Stimulated activated CD8-positive, alpha-beta memory T cell treated with anti-CD3 and anti-CD28 coated beads, Interleukin-12 subunit alpha, Interleukin-12 subunit beta, amount 100 ng/mL, for 24 hours (primary cell): Measurements from ENCODE around the gene NBPF1.
"Not testable (repeated sequence)": the region's sequence is repeated elsewhere in the genome, so short reads cannot be mapped to it uniquely, and the experiment has no call there.

ENCODE experiments used
- DNase-seq: peaks from one replicate; pipeline ENCODE4 v3.0.0-alpha.2; 2020; ENCODE audit errors: extremely low read depth

The NBPF1 gene

DNA sequence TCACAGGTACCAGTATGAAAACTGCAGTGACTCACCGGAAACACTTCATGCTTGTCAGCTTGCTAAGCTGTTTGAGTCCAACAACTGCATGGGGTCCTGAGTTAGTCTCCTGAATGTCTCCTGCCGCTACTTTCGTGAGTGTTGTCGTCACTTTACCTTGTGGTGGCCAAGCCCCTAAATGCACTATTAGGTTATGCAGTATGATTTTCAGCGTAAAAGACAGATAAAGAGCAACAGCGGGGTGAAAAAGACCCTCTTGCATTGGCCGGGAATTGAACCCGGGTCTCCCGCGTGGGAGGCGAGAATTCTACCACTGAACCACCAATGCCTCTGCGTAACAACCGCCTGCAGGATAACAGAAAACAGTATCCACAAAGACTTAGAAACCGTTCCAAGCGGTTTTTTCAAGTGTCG lies 67.7 kb downstream of the NBPF1 start:
- DNase-seq, result not testable (repeated sequence)

DNA sequence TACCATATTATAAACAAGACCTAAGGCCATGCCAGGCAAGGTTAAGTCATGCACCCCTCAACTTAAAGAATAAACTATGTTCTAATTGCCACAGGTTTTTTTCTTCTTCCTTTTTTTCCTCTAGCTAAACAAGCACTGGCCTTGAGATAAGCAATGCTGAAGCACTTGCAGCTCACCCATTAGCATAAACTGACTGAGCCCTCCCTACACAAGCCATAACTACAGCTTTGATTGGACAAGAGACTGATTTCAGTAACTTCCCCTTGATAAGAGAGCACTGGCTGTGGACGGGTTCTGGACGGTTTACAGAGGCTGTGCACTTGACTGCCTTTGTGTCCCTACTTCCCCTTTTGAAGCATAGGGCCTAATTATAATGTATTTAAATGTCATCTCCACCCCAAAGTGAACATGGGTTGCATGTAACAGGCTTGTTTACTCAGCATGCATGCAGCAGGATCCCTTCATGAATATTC lies 72.9 kb downstream of the NBPF1 start:
- DNase-seq, result not testable (repeated sequence)

DNA sequence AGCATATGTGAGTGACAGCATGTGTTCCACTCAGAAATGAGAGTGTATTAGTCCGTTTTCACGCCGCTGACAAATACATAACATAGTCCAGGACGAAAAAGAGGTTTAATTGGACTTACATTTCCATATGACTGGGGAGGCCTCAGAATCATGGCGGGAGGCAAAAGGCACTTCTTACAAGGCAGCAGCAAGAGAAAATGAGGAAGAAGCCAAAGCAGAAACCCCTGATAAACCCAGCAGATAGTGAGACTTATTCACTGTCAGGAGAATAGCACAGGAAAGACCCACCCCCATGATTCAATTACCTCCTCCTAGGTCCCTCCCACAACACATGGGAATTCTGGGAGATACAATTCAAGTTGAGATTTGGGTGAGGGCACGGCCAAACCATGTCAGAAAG lies 75.8 kb downstream of the NBPF1 start:
- DNase-seq, result not testable (repeated sequence)

DNA sequence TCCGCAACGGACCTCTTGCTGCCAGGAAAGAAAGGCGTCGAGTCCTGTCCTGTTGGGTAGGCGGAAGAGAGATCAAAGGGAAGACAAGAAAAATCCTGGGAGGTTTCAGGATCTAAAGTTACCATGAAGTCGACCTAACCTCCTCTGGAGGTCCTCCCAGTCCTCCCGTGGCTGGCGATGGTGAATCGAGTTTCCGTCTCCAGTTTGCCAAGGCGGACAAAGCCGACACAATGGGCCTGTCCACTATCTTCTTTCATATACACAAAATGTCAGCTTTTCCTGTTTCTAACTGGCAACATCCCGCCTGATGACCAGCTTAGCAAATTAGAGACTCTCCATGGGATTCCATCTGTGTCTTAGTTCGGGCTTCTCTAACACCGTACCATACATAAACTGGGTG lies 76.6 kb downstream of the NBPF1 start:
- not testable (repeated sequence) for DNase-seq

DNA sequence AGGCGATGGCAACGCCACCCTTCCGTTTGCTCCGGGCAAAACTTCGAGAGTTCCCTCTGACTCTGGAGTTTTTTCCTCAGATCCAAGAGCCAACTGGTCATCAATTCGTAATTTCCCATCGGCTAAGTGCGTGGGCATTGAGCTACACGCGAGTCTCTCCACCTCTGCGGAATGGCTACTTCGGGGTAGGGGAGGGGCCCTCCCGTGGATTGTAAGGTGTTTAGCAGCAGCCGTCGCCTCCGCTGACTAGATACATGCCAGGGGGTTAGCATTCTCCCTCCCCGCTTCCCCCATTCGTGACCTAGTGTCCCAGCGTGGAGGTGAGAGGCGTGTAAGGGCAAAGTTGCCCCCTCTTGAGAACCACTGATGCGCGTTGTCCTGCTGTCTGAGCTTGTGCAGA lies 77.5 kb downstream of the NBPF1 start:
- DNase-seq, result not testable (repeated sequence)

DNA sequence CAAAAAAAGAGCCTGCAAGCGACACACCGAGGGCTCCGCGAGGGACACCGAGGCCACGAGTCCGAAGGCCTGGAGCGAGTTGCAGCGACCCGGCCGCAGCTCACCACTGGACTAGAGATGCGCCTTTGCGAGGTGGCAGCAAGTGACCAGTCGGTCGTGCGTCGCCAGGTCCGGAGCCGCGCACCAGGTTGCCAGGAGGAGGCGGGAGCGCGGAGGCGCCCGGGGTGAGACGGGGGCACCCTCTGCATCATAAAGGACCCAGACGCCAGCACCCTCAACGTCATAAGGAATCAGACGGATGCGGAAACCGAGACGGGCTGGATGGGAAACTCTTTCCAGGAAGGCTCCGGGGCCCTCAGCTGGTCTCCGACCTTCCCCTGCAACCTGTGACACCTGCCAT lies 77.9 kb downstream of the NBPF1 start:
- not testable (repeated sequence) for DNase-seq

DNA sequence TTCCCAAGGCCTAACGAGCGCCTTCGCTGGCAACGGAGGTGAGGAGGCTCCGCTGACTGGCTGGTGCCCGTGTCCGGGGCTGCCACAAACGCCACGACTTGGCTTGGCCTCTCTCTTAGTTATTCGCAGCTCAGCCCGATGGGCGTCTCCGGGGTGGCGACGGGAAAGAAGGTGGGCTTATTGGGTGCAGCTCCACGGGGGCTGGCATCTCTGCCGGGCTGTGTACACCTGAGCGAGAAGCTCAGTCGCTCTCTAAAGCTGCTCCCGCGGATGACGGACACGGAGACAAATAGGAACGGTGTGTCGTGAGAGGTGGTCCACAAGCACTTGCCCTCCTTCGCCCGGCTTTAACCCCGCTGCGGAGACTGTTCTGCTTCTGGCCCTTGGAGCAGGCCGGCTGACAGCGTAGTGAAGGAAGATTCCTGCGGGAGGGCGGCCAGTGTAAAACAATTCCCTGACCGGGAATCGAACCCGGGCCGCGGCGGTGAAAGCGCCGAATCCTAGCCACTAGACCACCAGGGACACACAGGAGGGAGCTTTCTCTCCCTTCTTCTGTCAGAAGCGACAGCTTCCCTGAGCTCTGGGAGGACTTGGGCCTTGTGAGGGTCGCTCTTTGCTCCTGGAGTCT lies 78.4 kb downstream of the NBPF1 start:
- DNase-seq, result not testable (repeated sequence)

DNA sequence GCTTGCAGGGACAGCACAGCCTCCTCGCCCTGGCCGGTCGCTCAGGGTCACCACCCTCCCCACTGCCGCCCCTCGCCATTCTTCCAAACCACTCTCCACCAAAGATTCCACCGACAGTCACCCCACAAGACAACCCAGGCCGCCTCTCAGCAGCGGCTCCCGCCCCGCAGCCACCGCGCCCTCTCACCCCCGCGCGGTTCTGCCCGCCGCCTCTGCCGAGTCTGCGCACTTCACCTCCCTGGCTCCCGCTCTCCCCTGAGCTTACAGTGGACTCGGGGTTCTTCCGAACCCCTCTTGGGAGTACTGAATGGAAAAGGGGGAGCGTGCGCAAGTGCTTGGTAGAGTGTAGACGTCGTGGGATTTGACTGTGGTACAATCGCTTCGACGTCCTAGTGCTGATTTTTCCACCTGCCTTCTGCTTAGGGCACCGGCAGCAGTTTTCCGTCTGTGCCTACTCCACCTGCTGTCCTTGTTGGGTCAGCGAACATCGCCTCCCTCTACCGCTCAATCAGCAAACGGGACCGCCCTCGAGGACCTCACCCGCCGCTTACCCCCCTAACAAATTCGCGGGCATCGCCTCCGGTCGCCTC lies 79.0 kb downstream of the NBPF1 start:
- DNase-seq, result not testable (repeated sequence)

DNA sequence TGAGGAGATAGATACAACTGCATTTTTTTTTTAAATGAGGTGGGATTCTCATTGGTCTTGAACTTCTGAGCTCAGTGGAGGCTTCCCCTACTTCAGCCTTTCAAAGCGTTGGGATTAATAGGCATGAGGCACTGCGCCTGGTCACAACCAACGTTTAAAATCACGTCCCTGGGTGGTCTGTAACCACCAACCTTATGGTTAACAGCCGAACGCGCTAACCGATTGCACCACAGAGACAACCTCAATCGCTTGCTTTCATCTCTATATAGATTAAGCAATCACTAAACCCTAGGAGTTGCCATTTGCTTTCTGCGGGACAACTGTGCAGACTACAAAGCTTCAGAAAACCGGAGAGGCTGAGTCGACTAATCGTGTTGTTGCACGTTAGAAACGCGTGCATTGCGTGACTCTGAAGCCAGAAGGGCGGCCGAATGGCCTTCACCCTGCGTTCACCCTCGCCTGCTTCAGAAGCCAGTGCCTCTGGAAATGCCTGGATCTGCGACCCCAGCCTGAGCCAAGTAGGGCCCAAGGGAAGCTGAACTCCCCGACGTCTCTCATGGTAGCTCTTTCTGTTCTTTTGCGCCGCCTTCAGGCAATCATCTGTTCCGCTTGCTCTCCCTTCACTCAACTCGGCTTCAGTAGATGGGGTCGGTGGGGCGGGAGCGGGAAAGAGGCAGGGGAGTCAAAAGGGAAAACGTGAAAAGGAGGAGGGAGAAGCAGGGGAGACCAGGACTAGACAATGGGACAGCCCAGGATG lies 81.0 kb downstream of the NBPF1 start:
- not testable (repeated sequence) for DNase-seq

DNA sequence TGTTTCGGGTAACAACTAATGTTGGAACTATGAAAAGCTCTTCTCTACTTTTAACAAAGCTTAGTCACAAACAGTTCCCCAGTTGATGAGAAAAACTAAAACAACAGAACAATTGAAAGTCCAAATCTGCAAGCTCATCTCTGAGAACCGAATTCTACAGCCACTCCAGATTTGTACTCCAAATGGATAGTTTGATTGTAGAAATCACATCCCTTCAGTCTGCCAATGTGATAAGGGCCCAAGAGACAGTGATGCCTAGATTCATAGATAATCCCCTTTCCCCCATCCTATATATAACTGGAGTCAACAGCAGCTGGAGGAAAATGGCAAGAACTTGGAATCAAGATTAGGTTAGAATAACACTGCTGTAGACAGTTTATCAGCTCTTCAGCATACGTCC lies 85.0 kb downstream of the NBPF1 start:
- not testable (repeated sequence) for DNase-seq

DNA sequence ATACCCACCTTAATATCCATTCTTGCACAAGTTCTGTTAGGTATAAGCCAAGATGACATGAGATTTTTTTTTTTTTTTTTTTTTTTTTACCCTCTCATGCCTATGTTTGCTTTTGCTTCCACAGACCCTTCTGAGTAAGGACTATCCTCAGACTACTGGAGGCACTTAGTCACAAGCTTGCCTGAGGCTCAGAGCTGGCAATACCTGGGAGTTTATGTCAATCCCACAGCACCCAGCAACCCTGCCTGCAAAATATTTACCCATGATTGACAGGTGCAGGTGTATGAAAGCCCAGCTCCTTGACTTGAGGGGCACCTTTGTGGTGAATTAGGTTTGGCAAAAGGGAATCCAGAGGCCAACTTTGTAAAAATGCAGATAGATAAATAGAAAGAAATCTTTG lies 87.6 kb downstream of the NBPF1 start:
- DNase-seq, result not testable (repeated sequence)

DNA sequence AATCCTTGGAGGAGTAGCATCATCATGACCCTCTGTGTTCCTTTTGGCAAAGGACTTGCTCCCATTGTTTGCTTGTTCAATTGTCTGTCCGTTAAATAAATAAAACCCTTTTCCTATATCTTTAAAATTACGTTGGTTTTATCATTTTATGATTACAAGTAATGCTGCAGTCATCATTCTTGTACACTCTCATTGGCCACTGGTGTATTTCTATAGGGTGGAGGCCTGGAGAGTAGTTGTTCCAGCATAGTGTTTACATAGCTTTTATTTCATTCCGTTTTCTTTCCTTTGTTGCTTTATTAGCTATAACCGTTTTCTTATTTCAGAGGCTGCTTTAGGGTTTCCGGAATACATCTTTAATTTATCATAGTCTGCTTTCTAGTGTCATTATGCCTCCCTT lies 91.7 kb downstream of the NBPF1 start:
- not testable (repeated sequence) for DNase-seq

DNA sequence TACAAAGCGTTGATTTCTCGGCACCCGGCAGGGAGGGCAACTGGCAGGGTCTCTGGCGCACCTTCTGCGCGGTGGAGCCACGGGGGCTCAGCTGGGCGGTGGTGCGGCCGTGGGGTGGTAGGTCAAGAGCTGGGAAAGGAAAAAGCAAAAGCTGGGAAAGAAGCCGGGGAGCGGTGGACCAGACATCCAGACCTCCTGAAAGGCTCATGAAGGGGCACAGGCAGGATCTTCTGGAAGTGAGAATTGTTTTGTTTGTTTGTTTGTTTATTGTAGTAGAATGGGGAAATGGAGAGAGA lies 92.1 kb downstream of the NBPF1 start:
- no peak for DNase-seq

DNA sequence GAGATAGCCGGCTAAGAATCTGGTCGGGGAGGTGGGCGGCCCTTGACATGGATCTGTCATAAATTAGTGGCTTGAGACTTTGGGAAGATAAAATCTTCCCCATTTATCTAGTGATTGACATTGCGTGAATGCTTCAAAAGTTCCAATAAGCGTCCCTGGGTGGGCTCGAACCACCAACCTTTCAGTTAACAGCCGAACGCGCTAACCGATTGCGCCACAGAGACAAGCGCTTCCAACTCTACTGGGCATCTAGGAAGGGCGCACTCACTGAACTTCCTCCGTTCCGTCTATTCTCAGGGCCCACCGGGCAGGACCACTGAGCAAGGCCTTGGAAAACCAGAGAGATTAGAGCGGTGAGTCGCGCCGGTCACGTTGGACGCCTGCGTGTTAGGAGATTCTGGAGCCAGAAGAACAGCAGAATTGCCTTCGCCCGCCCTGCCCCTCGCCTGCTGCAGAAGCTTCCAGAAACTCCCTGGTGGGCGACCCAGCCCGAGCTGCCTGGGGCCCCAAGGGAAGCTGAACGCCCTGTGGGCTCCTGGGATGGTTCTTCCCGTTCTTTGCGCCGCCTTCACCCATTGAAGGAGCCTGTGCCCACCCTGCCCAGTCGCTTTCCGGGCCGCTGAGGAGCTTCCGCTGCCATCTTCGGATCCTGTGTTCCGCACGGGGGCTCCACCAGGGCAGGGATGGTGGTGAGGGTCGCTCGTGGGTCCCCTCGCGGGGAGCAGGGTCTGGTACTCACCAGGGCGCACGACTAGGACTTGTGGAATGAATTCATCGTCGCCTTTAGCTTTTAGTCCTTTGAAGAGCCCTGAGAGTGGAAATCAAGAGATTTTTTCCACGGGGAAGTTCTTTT lies 92.7 kb downstream of the NBPF1 start:
- DNase-seq, result not testable (repeated sequence)

DNA sequence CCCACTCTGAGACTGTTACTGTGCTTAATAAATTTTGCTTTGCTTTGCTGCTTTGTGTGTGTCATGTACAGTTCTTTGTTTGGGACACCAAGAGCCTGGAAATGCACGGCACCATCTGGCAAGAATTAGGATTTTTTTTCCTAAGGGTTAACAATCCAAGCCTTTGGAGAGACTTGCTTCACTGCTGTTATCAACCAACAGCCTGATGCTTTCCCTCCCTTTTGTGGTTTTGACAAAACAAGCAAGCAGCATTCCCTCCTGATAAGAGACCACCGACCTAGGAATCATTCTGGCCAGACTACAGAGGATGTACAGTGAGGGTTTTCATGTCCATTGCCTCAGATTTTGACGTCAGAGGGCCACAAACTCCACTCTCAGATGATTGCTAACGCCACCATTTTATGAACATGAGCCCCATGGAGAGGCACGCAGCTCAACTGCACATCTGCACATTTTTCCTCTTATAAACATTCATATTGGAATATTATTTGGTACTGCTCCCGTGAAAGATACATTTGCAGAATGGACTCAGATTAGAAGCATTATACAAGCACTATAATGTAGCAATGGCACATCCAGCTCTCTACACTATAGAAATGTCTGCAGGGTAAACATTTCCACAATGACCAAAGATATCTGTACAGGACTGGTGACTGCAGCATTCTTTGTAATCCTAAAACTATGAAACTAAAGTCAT lies 94.0 kb downstream of the NBPF1 start:
- not testable (repeated sequence) for DNase-seq

DNA sequence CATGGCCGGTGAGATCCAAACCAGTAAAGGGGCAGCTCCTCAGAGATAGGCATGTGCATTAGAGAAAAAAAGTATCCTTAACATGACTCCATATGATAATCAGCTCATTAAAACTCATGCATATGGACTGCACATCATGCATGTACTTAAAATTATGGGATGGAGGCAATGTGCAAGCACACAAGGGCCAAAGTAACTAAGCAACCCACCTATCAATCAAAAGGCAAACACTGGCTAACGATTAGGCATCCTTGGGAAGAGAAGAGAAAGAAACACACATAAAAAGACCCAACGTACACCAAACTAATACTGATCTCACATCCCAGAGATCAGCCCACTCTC lies 94.5 kb downstream of the NBPF1 start:
- not testable (repeated sequence) for DNase-seq

DNA sequence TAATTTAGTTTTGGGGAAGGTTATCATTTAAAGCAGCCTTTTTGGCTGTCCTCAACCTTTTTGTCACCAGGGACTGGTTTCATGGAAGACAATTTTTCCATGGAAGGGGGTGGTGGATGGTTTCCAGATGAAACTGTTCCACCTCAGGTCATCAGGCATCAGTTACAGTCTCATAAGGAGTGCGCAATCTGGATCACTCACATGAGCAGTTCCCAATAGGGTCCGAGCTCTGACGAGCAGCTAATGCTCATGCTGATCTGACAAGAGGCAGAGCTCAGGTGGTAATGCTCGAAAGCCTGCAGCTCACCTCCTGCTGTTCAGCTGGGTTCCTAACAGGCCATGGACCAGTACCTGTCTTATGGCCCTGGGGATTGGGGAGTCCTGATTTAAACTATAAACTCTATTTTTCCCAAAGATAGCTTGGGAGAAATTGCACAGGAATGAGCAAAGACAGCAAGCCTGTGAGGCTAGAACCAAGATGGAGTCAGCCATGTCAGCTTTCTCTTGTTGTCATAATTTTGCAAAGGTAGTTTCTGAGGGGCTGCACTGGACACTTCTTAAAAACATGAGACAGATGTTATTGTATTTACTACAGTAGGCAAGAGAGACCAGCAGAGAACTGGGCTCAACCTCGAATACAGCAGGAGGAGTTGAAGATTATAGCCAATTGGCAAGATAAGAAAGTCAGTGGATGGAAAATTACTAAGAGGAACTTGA lies 96.5 kb downstream of the NBPF1 start:
- not testable (repeated sequence) for DNase-seq

DNA sequence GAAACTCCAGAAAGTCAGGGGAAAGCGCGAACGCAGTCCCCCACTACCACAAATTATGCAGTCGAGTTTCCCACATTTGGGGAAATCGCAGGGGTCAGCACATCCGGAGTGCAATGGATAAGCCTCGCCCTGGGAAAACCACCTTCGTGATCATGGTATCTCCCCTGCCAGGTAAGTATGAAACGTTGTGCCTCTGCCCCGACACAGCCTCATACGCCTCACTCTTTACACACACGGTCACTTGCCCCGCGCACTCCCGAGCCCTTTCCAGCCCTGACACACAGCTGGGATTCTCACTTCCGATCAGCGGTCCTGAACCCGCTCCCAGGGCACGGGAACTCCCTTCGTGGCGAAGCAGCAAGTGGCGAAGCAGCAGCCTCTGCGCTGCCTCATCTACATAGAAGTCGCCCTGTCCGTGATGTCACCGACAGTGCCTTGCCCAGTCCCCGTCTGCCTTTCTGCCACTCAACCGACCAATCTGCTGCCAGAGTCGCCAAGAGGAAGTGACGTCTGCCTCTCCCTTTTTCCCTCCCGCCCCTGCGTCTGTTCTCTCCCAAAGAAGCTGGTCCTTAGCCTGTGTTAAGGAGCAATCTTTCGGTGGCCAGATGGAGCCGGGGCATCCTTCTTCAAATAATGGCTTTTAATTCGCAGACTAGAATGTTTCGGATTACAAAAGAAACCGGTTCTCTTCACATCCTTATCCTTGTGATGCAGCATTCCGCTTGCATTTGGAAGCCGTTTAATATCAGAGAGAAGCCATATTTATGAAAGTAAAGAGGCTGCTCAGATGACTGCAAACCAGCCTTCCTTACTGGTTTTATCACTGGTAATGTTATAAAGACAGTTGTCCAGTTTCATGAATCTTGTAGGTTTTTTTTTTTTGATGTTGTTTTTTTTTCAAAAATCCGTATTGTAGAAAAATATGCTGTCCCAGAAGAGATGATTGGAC lies 99.0 kb downstream of the NBPF1 start, which contains the start of gene RNU1-1:
TSS of gene RNU1-1 (minus strand) at position 179 of the 949 bp plus-strand sequence.
- DNase-seq, result not testable (repeated sequence)

DNA sequence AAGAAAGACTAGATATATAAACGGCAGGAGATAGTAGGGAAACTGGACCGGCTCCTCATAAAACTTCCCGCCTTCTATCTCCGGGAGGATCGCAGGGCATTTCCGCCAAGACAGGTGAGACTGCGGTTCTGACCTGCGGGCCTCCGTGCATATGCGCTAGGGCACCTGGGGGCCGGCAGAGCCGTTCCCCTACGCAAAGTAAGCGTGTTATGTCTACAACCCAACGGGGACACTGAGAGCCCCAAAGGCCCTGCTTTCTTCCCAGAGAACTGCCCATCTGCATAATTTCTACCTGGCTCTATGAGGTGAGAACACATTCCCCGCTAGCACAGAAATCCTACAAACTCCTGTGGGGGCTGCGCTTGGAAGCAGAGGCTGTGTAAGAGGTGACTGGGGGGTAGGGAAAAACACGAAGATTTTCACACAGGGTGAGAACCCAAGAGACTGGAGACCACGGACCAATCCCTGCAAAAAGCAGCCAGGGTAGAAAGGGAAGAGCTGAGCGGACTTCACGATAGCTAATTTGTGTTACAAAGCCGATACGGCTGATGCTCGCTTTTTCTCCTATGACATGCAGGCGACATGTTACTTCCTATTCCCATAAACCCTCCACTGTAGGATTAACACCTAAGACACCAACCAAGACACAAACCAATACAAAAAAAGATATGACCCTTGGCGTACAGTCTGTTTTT lies 99.8 kb downstream of the NBPF1 start:
- not testable (repeated sequence) for DNase-seq
